ENCODE data around the gene VCL. TPM values are rescaled to one million over a fixed set of nuclear protein-coding genes. Genes with fewer than 3 reads are reported as not detected.
"Not testable (repeated sequence)": the region's sequence is repeated elsewhere in the genome, so short reads cannot be mapped to it uniquely, and the experiment has no call there.

Gene VCL
- total RNA-seq, 4 donors from 2014 or later, result 69.1 to 109 (median 90.1) TPM

DNA sequence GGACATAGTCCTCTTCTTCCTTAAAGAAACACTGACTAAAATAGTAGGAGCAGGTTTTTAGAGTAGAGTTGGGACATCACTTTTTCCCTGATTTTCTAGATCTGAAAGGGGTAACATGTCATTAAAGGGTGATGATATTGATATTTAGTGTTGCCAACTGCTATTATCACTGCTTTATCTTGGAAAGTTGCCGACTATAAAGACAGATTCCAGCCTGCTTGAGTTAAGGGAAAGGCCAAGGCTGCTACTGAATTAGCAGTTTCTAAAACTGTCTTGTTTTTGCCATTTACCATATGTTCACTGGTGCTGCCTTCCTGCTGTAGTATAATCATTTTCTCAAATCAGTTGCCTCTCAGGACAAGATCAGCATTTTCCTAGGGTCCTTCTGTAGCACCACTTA is 123.0 kb downstream of the VCL start:
- TF ChIP-seq, protein P1, sequence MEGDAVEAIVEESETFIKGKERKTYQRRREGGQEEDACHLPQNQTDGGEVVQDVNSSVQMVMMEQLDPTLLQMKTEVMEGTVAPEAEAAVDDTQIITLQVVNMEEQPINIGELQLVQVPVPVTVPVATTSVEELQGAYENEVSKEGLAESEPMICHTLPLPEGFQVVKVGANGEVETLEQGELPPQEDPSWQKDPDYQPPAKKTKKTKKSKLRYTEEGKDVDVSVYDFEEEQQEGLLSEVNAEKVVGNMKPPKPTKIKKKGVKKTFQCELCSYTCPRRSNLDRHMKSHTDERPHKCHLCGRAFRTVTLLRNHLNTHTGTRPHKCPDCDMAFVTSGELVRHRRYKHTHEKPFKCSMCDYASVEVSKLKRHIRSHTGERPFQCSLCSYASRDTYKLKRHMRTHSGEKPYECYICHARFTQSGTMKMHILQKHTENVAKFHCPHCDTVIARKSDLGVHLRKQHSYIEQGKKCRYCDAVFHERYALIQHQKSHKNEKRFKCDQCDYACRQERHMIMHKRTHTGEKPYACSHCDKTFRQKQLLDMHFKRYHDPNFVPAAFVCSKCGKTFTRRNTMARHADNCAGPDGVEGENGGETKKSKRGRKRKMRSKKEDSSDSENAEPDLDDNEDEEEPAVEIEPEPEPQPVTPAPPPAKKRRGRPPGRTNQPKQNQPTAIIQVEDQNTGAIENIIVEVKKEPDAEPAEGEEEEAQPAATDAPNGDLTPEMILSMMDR (IDR thresholded peaks at IDR 0.05), result no peak
- DNase-seq (ENCODE audit: low spot score) (no peak), ATAC-seq (ENCODE audit: low FRiP score) (no peak)

- TF ChIP-seq, protein P1 (IDR thresholded peaks at IDR 0.05), result no peak
- no peak for DNase-seq (ENCODE audit: low spot score)
- no peak for ATAC-seq (ENCODE audit: low FRiP score)
Observed at GRCh38 chr10:74121368-74121767, 123.5 kb downstream of the VCL start.

DNA sequence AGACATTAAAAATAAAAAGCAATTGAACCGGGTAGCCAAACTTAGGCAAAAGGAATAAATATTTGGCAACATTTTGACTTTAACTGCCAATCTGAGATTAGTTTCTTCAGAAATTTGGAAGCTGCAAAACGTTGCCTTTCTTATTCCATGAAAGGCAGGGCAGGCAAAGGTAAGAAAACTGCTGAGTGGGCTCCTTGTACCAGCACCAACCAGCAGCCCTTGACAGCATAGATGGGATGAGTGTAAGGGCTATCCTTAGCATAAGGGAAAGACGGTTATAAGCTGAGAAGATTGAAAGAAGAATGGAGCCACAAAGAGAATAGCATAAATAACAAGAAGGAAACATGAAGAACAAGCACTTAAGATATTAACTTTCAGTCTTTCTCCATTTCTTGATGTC is 124.1 kb downstream of the VCL start:
- DNase-seq (ENCODE audit: low spot score) (no peak), ATAC-seq (ENCODE audit: low FRiP score) (no peak)
- TF ChIP-seq, protein P1 (IDR thresholded peaks at IDR 0.05), result no peak

DNA sequence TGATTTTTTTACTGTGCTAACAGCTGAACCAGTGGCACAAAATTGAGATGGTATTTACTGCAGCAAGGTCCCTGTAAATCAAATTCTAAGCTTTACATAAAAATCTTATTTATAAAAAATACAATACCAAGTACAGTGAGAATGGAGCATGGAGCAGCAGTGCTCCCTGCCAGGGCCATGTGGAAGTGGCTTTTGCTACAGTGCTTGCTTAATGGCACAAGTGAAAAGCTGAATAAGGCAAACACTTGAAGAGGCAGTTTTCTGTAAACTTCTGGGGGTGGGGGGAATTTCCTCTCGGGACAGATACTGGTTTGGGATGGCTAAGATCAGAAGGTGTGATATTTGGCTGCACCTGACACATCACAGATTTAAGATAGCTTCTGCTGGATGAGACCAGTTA is 125.2 kb downstream of the VCL start:
- TF ChIP-seq, protein P1 (IDR thresholded peaks at IDR 0.05), result no peak
- no peak for ATAC-seq (ENCODE audit: low FRiP score)
- DNase-seq (ENCODE audit: low spot score), result no peak

DNA sequence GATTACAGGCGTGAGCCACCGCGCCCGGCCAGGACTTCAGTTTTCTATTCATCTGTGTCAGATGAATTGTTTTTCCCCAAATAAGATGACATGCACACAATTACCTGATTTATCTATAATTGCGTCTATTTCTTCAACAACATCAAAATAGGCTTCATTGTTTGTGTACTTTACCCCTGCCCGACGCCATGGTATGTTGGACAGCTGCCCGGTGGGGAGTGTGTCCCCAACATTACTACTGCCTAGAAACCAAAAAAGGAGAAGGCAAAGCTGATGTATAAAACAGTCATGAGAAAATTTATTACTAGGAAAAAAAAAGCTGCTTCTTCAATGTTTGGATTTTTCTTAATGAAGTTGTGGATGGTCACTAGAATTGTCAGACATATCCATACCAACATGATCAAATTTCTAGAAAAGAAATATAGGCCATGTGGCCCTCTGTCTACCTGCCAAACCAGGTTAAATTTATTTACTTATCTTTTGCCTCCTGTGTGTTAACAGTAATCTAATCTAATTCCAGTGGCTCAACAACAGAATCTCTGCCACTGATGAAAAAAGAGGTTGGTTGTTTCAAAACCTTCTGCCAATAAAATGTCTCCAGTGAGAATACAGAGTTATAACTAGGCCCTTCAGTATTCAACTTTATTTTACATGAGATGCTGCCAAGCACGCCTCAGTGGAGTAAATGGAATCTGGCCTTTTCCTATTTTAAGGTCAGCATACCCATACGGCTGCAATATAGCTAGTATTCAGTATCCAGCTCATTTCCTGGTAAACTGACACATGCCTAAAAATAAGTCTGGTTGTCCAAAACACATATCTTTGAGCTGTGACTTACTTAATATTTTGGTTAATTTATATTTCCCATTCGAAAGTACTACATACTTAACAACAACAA is 136.3 kb downstream of the VCL start:
- DNase-seq (ENCODE audit: low spot score) (no peak), ATAC-seq (ENCODE audit: low FRiP score) (no peak)
- TF ChIP-seq, protein P1 (IDR thresholded peaks at IDR 0.05), result no peak

DNA sequence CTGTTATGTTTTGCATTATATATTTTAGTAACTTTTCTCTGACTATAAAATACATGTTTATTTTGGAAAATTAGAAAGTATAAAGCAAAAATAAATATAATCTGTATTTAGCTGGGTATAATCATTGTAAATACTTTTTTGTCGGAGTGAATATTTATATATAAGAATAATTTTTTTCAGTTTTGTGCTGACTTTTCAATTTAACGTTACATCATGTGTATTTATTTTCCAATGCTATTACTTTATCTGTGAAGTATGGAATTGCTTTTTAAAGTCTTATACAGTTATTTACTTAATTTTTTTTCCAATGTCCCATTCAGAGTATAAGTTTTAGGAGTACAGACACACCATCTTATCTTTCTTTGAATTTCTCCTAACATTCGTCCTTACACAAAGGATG is 137.5 kb downstream of the VCL start:
- ATAC-seq (ENCODE audit: low FRiP score), result no peak
- DNase-seq (ENCODE audit: low spot score), result no peak
- TF ChIP-seq, protein P1 (IDR thresholded peaks at IDR 0.05), result no peak

DNA sequence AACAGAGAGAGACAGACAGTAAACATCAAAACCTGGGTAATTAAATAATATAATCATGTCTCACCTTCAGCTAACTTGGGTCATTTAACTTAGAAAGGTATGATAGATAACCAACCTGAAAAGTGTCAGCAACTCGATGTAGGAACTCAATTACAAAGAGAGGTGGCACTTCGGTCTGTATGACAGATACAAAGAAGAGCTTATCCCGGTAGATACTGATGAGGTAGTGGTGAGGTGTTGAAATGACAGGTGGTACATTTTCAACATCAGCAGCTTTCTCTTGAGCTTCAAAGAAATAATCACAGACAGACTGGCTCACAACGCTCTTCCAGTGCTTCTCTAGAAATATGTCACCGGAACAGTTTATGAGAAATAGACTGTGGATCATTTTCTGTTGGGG is 140.1 kb downstream of the VCL start:
- TF ChIP-seq, protein P1 (IDR thresholded peaks at IDR 0.05), result no peak
- ATAC-seq (ENCODE audit: low FRiP score), result no peak
- DNase-seq (ENCODE audit: low spot score), result no peak

GRCh38 chr10:74138596-74138995 is 140.7 kb downstream of the VCL start:
- not testable (repeated sequence) for DNase-seq (ENCODE audit: low spot score); ATAC-seq (ENCODE audit: low FRiP score)

Data from omental fat pad (tissue), 4 donors.